Panc1 (cell line): ENCODE data around the gene GRIK5.

Experiments used
- CTCF ChIP-seq: fragments of 450-650 bp; IDR thresholded peaks from 2 replicates; pipeline ENCODE4 v1.5.1; 2017; ENCODE audit warnings: mild to moderate bottlenecking
- POLR2AphosphoS5 ChIP-seq: IDR thresholded peaks from 2 replicates; pipeline ENCODE4 v1.6.1; 2012; ENCODE audit warnings: mild to moderate bottlenecking, low read depth, low read length, moderate library complexity
- SIN3A ChIP-seq: IDR thresholded peaks from 2 replicates; pipeline ENCODE4 v1.6.1; 2012; ENCODE audit warnings: low read depth, mild to moderate bottlenecking, low read length, moderate library complexity, borderline replicate concordance; ENCODE audit not compliant: insufficient read depth

DNA sequence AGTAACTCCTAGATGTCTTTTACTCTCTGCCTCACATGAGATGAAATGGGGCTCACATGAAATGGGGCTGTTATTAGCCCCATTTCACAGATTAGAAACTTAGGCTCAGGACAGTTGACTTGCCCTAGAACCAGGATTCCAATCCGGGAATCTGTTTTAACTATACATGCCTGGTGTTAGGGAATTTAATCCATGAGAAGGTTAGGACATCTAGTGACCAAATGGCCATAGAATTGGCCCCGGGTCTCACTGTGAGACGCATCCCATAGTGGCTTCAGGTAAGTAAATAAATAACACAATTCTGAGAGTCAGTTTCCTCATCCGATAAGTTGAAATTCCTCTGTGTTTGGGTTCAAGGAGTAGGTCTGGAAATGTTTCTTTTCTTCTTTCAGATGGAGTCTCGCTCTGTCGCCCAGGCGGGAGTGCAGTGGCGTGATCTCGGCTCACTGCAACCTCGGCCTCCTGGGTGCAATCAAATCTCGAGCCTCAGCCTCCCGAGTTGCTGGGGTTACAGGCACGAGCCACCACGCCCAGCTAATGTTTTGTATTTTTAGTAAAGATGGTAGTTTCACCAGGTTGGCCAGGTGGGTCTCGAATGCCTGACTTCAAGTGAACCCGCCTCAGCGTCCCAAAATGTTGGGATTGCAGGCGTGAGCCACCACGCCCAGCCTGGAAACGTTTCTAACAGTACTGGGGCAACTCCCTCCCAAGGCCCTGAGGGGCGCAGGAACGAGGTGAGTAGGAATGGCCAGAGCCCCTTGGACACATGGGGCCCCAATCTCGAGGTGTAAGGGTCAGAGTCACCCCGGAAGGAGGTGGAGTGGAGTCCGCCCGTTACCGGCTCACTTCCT, 4.7 kb upstream of the GRIK5 start:
- no peak for TF ChIP-seq CTCF
- no peak for TF ChIP-seq POLR2AphosphoS5
- no peak for TF ChIP-seq SIN3A
